Measurements from ENCODE around the gene NKD1.

The NKD1 gene

DNA sequence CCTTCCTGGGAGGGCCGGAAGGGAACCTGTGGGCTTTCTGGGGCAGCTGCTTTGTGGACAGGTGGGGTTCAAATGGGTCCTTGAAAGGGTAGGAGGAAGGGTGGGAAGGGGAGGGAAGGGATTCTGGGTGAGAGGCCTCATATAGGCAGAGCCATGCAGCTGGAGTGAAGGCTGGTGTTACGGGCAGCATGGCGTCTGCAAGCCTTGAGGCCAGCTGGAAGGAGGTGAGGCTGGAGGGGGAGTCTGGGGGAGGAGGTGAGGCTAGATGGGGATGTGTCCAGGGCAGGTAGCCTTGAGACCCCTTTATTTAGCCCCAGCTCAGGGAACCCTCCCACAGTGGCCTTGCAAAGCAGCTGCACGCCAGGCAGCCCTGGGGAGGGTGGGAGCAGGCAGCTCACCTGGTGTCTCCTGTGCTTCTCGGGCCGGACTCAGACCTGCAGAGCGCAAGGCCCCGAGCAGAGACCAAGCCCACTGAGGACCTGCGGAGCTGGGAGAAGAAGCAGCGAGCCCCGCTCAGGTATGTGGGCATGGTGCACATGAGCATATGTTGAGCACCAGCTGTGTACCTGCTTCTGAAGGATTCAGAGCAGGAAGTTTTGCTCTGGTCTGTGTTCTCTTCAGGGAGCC lies 82.3 kb downstream of the NKD1 start:
- no peak overlapping the region for H2AFZ ChIP-seq (ENCODE audit: low read length)
- H3F3A ChIP-seq (ENCODE audit: low read depth): no peaks in the 10 kb centered on the region
- H3K4me2 ChIP-seq (ENCODE audit: low read depth, low read length, poor library complexity, severe bottlenecking): no peak overlapping the region
- TF ChIP-seq EZH2phosphoT487 (IDR thresholded peaks at IDR 0.05; ENCODE audit: borderline replicate concordance): no peak
- TF ChIP-seq, protein P1, sequence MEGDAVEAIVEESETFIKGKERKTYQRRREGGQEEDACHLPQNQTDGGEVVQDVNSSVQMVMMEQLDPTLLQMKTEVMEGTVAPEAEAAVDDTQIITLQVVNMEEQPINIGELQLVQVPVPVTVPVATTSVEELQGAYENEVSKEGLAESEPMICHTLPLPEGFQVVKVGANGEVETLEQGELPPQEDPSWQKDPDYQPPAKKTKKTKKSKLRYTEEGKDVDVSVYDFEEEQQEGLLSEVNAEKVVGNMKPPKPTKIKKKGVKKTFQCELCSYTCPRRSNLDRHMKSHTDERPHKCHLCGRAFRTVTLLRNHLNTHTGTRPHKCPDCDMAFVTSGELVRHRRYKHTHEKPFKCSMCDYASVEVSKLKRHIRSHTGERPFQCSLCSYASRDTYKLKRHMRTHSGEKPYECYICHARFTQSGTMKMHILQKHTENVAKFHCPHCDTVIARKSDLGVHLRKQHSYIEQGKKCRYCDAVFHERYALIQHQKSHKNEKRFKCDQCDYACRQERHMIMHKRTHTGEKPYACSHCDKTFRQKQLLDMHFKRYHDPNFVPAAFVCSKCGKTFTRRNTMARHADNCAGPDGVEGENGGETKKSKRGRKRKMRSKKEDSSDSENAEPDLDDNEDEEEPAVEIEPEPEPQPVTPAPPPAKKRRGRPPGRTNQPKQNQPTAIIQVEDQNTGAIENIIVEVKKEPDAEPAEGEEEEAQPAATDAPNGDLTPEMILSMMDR (conservative IDR thresholded peaks at IDR 0.05; ENCODE audit: low read length): no peak
- no peaks in the 10 kb centered on the region for H3K9me3 ChIP-seq (ENCODE audit: insufficient read depth, low read depth, low read length)
- H3K4me1 ChIP-seq (ENCODE audit: insufficient read depth, low read length, poor library complexity, severe bottlenecking): peaks cover 12% of the 10 kb centered on the region
- H4K20me1 ChIP-seq (ENCODE audit: insufficient read depth, low read length, poor library complexity, severe bottlenecking): no peaks in the 10 kb centered on the region
- H3K4me3 ChIP-seq (ENCODE audit: low read length, poor library complexity, severe bottlenecking): no peak overlapping the region
- no peak overlapping the region for H3K9ac ChIP-seq (ENCODE audit: low read depth, low read length, poor library complexity, severe bottlenecking)
- no peaks in the 10 kb centered on the region for H3K36me3 ChIP-seq (ENCODE audit: insufficient read depth, low read length)
- H3K79me2 ChIP-seq (ENCODE audit: insufficient read depth, low read length): no peaks in the 10 kb centered on the region
- H3K27me3 ChIP-seq (ENCODE audit: insufficient read depth, low read length, poor library complexity, severe bottlenecking): no peaks in the 10 kb centered on the region
- no peaks in the 10 kb centered on the region for H3K9me2 ChIP-seq (replicated peaks; ENCODE audit: low read depth, low read length)

DNA sequence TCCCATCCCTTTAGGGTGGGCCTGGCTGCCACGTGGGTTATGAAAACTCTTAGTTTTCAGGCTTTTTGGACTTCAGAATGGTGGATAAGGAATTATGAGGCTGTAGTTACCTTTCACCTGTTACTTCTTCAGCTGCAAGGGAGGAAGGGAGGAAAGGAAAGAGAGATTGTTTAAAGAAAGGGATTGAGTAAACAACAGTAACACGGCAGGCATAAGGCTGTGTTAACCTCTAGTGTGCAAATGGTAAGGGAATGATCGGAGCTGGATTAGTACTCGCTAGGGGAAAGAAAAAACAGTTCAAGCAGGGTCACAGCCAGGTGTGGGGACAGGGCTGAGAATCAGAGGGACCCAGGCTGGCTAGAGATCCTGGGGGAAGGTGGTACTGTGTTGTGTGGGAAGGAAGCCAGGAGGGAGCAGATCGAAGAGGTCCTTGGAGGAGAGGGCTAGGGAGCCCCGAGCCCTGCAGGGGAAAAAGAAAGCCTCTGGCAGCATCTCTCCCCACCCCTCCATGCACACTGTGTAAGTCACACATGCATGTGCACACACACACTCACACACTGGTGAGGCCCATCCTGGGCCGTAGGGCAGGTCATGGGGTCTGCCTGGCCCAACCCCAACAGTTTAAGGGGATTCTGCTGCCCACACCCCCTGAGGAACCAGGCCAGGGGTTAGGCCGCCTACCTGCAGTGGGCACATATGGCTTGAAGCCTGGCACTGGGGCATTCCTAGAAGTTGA lies 83.2 kb downstream of the NKD1 start:
- no peaks in the 10 kb centered on the region for H3K9me2 ChIP-seq (replicated peaks; ENCODE audit: low read depth, low read length)
- no peak overlapping the region for H3K4me2 ChIP-seq (ENCODE audit: low read depth, low read length, poor library complexity, severe bottlenecking)
- H3K36me3 ChIP-seq (ENCODE audit: insufficient read depth, low read length): no peaks in the 10 kb centered on the region
- TF ChIP-seq, protein P1 (conservative IDR thresholded peaks at IDR 0.05; ENCODE audit: low read length): no peak
- no peak for TF ChIP-seq EZH2phosphoT487 (IDR thresholded peaks at IDR 0.05; ENCODE audit: borderline replicate concordance)
- no peak overlapping the region for H2AFZ ChIP-seq (ENCODE audit: low read length)
- H4K20me1 ChIP-seq (ENCODE audit: insufficient read depth, low read length, poor library complexity, severe bottlenecking): no peaks in the 10 kb centered on the region
- no peaks in the 10 kb centered on the region for H3K9me3 ChIP-seq (ENCODE audit: insufficient read depth, low read depth, low read length)
- no peaks in the 10 kb centered on the region for H3K79me2 ChIP-seq (ENCODE audit: insufficient read depth, low read length)
- H3F3A ChIP-seq (ENCODE audit: low read depth): no peaks in the 10 kb centered on the region
- H3K4me3 ChIP-seq (ENCODE audit: low read length, poor library complexity, severe bottlenecking): no peak overlapping the region
- no peak overlapping the region for H3K9ac ChIP-seq (ENCODE audit: low read depth, low read length, poor library complexity, severe bottlenecking)
- H3K27me3 ChIP-seq (ENCODE audit: insufficient read depth, low read length, poor library complexity, severe bottlenecking): no peaks in the 10 kb centered on the region
- peaks cover 12% of the 10 kb centered on the region for H3K4me1 ChIP-seq (ENCODE audit: insufficient read depth, low read length, poor library complexity, severe bottlenecking)

DNA sequence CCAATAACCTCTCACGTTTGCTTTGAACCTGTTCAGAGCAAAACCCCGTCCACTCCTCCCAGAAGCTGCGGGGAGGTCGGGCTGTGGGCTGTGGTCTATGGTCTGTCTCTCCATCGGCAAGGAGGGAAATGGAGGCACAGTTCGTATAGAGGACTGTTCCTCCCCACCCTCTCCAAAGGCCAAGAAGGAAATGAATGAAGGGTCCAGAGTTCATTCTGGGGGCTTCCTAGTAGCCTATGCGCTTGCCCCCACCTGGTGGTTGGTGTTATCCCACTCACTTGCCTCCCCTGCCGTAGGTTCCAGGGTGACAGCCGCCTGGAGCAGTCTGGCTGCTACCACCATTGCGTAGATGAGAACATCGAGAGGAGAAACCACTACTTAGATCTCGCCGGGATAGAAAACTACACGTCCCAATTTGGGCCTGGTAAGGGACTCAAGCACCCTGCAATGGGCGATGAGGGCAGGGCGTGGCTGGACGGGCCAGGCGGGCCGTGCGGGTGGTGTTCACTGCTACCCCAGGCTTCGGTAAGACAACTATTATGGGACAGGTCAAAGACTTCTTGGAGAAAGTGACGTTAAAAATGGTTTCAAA lies 83.9 kb downstream of the NKD1 start:
- H2AFZ ChIP-seq (ENCODE audit: low read length): no peak overlapping the region

More for the DNA sequence above, 83.9 kb downstream of the NKD1 start:
- no peaks in the 10 kb centered on the region for H4K20me1 ChIP-seq (ENCODE audit: insufficient read depth, low read length, poor library complexity, severe bottlenecking)
- H3K4me2 ChIP-seq (ENCODE audit: low read depth, low read length, poor library complexity, severe bottlenecking): no peak overlapping the region
- no peaks in the 10 kb centered on the region for H3K9me2 ChIP-seq (replicated peaks; ENCODE audit: low read depth, low read length)
- H3K9ac ChIP-seq (ENCODE audit: low read depth, low read length, poor library complexity, severe bottlenecking): no peak overlapping the region
- TF ChIP-seq EZH2phosphoT487 (IDR thresholded peaks at IDR 0.05; ENCODE audit: borderline replicate concordance): no peak
- TF ChIP-seq, protein P1 (conservative IDR thresholded peaks at IDR 0.05; ENCODE audit: low read length): no peak
- peaks cover 6% of the 10 kb centered on the region for H3K4me1 ChIP-seq (ENCODE audit: insufficient read depth, low read length, poor library complexity, severe bottlenecking)
- H3K27me3 ChIP-seq (ENCODE audit: insufficient read depth, low read length, poor library complexity, severe bottlenecking): no peaks in the 10 kb centered on the region
- no peaks in the 10 kb centered on the region for H3K9me3 ChIP-seq (ENCODE audit: insufficient read depth, low read depth, low read length)
- H3K36me3 ChIP-seq (ENCODE audit: insufficient read depth, low read length): no peaks in the 10 kb centered on the region
- no peaks in the 10 kb centered on the region for H3F3A ChIP-seq (ENCODE audit: low read depth)
- H3K4me3 ChIP-seq (ENCODE audit: low read length, poor library complexity, severe bottlenecking): no peak overlapping the region
- H3K79me2 ChIP-seq (ENCODE audit: insufficient read depth, low read length): no peaks in the 10 kb centered on the region

Measured in Loucy (cell line).